AG08396 (cell line): Measurements from ENCODE around the gene NABP1.
A peak's percentile ranks its signal among the peaks of the same experiment; 100 is the strongest.

Experiments
- DNase-seq: peaks from one replicate; pipeline ENCODE4 v3.0.0; 2012; ENCODE audit warnings: low spot score, mixed read lengths

Gene NABP1

GRCh38 chr2:191649519-191649918 is 28.4 kb upstream of the NABP1 start:
- DNase-seq, result no peak

GRCh38 chr2:191650896-191651773 is 26.8 kb upstream of the NABP1 start:
- no peak for DNase-seq

- DNase-seq, result no peak
Measured at GRCh38 chr2:191653667-191654391, 24.1 kb upstream of the NABP1 start.

GRCh38 chr2:191656391-191656790 is 21.5 kb upstream of the NABP1 start:
- DNase-seq, result no peak

GRCh38 chr2:191656792-191657191 is 21.1 kb upstream of the NABP1 start:
- DNase-seq, result no peak

- DNase-seq, result peak; percentile 15
Measured at GRCh38 chr2:191657977-191658376, 20.0 kb upstream of the NABP1 start.

- no peak for DNase-seq
Measured at GRCh38 chr2:191659198-191659597, 18.7 kb upstream of the NABP1 start.

GRCh38 chr2:191660575-191660974 is 17.4 kb upstream of the NABP1 start:
- no peak for DNase-seq

- no peak for DNase-seq
Measured at GRCh38 chr2:191661097-191661924, 16.6 kb upstream of the NABP1 start.

GRCh38 chr2:191664823-191665677 is 12.9 kb upstream of the NABP1 start:
- no peak for DNase-seq

- no peak for DNase-seq
Measured at GRCh38 chr2:191666226-191666625, 11.7 kb upstream of the NABP1 start.

GRCh38 chr2:191666732-191667131 is 11.2 kb upstream of the NABP1 start:
- DNase-seq, result no peak

- DNase-seq, result no peak
Measured at GRCh38 chr2:191670076-191670475, 7.9 kb upstream of the NABP1 start.

- no peak for DNase-seq
Measured at GRCh38 chr2:191670787-191671186, 7.1 kb upstream of the NABP1 start.

- DNase-seq, result no peak
Measured at GRCh38 chr2:191675807-191676721, 1.9 kb upstream of the NABP1 start.

- DNase-seq, result peak; percentile 58
Measured at GRCh38 chr2:191676790-191677645, 918 bp upstream of the NABP1 start.

- DNase-seq, result peak; percentile 29
Measured at GRCh38 chr2:191678437-191679100, 633 bp downstream of the NABP1 start.

GRCh38 chr2:191679818-191680600 is 2.1 kb downstream of the NABP1 start:
- peak; percentile 35 for DNase-seq
